ENCODE results near the gene LRRC49. TPM values are rescaled to one million over a fixed set of nuclear protein-coding genes. Genes with fewer than 3 reads are reported as not detected.

The LRRC49 gene
- total RNA-seq, 1 experiment from 2014 or later = 7.4 TPM

DNA sequence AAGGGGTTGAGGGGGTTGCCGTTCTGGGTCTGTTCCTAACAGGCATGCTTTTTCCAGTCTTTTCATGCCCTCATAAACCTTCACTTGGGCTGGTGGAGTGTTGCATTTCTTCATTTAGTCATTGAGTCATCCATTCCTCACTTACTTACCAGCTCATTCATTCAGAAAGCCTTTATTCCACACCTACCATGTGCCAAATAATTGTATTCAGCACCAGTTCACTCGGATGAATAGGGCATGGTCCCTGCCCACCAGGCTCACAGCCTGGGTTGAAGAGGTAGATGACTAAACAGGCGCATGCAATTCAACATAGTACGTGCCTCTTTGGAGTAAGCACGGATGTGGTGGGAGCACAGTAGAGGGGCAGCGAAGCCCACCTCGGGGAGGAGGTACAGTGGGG is 187.5 kb downstream of the LRRC49 start:
- RAD21 ChIA-PET (ENCODE audit: low non-redundant PET in 1 of 2, low total read pairs in 2 of 2, uncharacterized antibody in 2 of 2, unreplicated experiment in 2 of 2) = no interaction called here
- H3K4me3 ChIP-seq (replicated peaks in 1 of 2; ENCODE audit: low read depth in 1 of 2, low read length in 2 of 2) = no peak overlapping the region
- no peak overlapping the region for H3K27ac ChIP-seq (ENCODE audit: low read depth, low read length)
- no peaks in the 10 kb centered on the region for H3K9me2 ChIP-seq (ENCODE audit: insufficient read depth)
- no peaks in the 10 kb centered on the region for H3K36me3 ChIP-seq (ENCODE audit: control insufficient read depth in 1 of 2, insufficient read depth in 2 of 2, low read length in 2 of 2)
- H3K4me2 ChIP-seq (ENCODE audit: low read length) = no peak overlapping the region
- H3K9me3 ChIP-seq (ENCODE audit: control insufficient read depth in 1 of 2, insufficient read depth in 1 of 2, low read depth in 1 of 2, low read length in 2 of 2) = no peaks in the 10 kb centered on the region
- H3K27me3 ChIP-seq (ENCODE audit: insufficient read depth, low read length) = no peaks in the 10 kb centered on the region
- H2AFZ ChIP-seq (ENCODE audit: low read depth, low read length, poor library complexity, severe bottlenecking) = no peak overlapping the region
- POLR2A ChIA-PET = no interaction called here
- intact Hi-C loops (cut with micrococcal nuclease) = no loop called here
- ATAC-seq (no peak), DNase-seq (ENCODE audit: low read depth, low spot score) (no peak)
- BruUV-seq (replicated peaks) = no TSS peak
- CTCF ChIA-PET = no interaction called here
- no peaks in the 10 kb centered on the region for H4K20me1 ChIP-seq (ENCODE audit: insufficient read depth)
- TF ChIP-seq, protein P1, sequence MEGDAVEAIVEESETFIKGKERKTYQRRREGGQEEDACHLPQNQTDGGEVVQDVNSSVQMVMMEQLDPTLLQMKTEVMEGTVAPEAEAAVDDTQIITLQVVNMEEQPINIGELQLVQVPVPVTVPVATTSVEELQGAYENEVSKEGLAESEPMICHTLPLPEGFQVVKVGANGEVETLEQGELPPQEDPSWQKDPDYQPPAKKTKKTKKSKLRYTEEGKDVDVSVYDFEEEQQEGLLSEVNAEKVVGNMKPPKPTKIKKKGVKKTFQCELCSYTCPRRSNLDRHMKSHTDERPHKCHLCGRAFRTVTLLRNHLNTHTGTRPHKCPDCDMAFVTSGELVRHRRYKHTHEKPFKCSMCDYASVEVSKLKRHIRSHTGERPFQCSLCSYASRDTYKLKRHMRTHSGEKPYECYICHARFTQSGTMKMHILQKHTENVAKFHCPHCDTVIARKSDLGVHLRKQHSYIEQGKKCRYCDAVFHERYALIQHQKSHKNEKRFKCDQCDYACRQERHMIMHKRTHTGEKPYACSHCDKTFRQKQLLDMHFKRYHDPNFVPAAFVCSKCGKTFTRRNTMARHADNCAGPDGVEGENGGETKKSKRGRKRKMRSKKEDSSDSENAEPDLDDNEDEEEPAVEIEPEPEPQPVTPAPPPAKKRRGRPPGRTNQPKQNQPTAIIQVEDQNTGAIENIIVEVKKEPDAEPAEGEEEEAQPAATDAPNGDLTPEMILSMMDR (IDR thresholded peaks at IDR 0.05 in 2 of 3, conservative IDR thresholded peaks at IDR 0.05 in 1 of 3; ENCODE audit: borderline replicate concordance in 1 of 3, insufficient read depth in 1 of 3, low read depth in 2 of 3, low read length in 2 of 3) = no peak
- TF ChIP-seq POLR2AphosphoS5 (IDR thresholded peaks at IDR 0.05; ENCODE audit: low read depth, low read length) (no peak), RAD21 (IDR thresholded peaks at IDR 0.05; ENCODE audit: low read depth) (no peak), POLR2A (IDR thresholded peaks at IDR 0.05; ENCODE audit: borderline replicate concordance, extremely low read depth, insufficient read depth, insufficient read length) (no peak), YY1 (IDR thresholded peaks at IDR 0.05; ENCODE audit: extremely low read depth, insufficient replicate concordance, low read depth, low read length) (no peak), EGR1 (IDR thresholded peaks at IDR 0.05; ENCODE audit: low read depth) (no peak), ZNF274 (IDR thresholded peaks at IDR 0.05; ENCODE audit: low read depth, low read length) (no peak), ZFX (IDR thresholded peaks at IDR 0.05) (no peak), TCF7L2 (IDR thresholded peaks at IDR 0.05; ENCODE audit: borderline replicate concordance, extremely low read depth, insufficient read depth, insufficient read length) (no peak), SRF (IDR thresholded peaks at IDR 0.05; ENCODE audit: low read depth) (no peak), ELF1 (IDR thresholded peaks at IDR 0.05; ENCODE audit: borderline replicate concordance, low read depth) (no peak), SIN3A (IDR thresholded peaks at IDR 0.05; ENCODE audit: low read depth) (no peak), FOSL1 (IDR thresholded peaks at IDR 0.05; ENCODE audit: low read depth) (no peak)
- TF ChIP-seq, protein P2, sequence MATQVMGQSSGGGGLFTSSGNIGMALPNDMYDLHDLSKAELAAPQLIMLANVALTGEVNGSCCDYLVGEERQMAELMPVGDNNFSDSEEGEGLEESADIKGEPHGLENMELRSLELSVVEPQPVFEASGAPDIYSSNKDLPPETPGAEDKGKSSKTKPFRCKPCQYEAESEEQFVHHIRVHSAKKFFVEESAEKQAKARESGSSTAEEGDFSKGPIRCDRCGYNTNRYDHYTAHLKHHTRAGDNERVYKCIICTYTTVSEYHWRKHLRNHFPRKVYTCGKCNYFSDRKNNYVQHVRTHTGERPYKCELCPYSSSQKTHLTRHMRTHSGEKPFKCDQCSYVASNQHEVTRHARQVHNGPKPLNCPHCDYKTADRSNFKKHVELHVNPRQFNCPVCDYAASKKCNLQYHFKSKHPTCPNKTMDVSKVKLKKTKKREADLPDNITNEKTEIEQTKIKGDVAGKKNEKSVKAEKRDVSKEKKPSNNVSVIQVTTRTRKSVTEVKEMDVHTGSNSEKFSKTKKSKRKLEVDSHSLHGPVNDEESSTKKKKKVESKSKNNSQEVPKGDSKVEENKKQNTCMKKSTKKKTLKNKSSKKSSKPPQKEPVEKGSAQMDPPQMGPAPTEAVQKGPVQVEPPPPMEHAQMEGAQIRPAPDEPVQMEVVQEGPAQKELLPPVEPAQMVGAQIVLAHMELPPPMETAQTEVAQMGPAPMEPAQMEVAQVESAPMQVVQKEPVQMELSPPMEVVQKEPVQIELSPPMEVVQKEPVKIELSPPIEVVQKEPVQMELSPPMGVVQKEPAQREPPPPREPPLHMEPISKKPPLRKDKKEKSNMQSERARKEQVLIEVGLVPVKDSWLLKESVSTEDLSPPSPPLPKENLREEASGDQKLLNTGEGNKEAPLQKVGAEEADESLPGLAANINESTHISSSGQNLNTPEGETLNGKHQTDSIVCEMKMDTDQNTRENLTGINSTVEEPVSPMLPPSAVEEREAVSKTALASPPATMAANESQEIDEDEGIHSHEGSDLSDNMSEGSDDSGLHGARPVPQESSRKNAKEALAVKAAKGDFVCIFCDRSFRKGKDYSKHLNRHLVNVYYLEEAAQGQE (IDR thresholded peaks at IDR 0.05; ENCODE audit: low read depth) = no peak
- TF ChIP-seq, protein P3, sequence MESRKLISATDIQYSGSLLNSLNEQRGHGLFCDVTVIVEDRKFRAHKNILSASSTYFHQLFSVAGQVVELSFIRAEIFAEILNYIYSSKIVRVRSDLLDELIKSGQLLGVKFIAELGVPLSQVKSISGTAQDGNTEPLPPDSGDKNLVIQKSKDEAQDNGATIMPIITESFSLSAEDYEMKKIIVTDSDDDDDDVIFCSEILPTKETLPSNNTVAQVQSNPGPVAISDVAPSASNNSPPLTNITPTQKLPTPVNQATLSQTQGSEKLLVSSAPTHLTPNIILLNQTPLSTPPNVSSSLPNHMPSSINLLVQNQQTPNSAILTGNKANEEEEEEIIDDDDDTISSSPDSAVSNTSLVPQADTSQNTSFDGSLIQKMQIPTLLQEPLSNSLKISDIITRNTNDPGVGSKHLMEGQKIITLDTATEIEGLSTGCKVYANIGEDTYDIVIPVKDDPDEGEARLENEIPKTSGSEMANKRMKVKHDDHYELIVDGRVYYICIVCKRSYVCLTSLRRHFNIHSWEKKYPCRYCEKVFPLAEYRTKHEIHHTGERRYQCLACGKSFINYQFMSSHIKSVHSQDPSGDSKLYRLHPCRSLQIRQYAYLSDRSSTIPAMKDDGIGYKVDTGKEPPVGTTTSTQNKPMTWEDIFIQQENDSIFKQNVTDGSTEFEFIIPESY (IDR thresholded peaks at IDR 0.05; ENCODE audit: extremely low read depth, insufficient replicate concordance, low read length) = no peak
- H3K79me2 ChIP-seq (ENCODE audit: insufficient read depth, low read length) = no peaks in the 10 kb centered on the region
- no peaks in the 10 kb centered on the region for H3K4me1 ChIP-seq (ENCODE audit: control insufficient read depth in 1 of 2, insufficient read depth in 2 of 2, low read length in 2 of 2)
- H3K9ac ChIP-seq (ENCODE audit: low read length) = no peak overlapping the region
